GM23248 (cell line): ENCODE results near the gene KRTCAP3.

Experiments
- EZH2 ChIP-seq: fragments of 200-600 bp; sonication (generic); IDR thresholded peaks from 2 replicates; pipeline ENCODE4 v1.6.1; 2018; ENCODE audit warnings: antibody characterized with exemption, mild to moderate bottlenecking; ENCODE audit not compliant: insufficient read depth, poor library complexity, severe bottlenecking
- EZH2phosphoT487 ChIP-seq: fragments of 200-600 bp; sonication (generic); IDR thresholded peaks from 2 replicates; pipeline ENCODE4 v1.6.1; 2018; ENCODE audit warnings: antibody characterized with exemption, moderate library complexity, mild to moderate bottlenecking, low read depth; ENCODE audit not compliant: insufficient read depth

DNA sequence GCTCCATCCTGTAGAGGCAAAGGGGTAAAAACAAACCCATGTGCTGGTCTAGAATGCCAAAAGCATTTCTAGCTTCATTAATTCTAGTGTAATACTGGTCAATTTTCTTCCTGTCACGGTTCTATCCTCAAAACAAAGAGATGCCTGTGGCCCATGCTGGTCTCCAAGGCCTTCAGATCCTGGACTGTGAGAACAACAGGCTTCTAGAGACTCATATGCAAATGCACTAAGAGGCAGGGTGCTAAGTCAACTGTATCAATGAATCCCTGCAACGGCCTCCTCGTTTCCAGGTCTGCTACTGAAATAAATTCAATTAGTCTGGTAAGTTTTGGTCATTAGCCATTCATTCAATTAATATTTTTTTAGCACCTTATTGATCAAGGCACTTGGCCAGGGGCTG is 43.3 kb downstream of the KRTCAP3 start:
- TF ChIP-seq EZH2 (no peak), EZH2phosphoT487 (no peak)
